ENCODE data around the gene FLNB. TPM values are rescaled to one million over a fixed set of nuclear protein-coding genes. Genes with fewer than 3 reads are reported as not detected.
A peak's percentile ranks its signal among the peaks of the same experiment; 100 is the strongest.

The FLNB gene
- total RNA-seq, 1 experiment from 2014 or later, result 83.4 TPM

GRCh38 chr3:58120075-58120812 is 112.0 kb downstream of the FLNB start:
- Mint-ChIP-seq H3K27me3 (ENCODE audit: low read depth) (no peaks in the 10 kb centered on the region; the same call in 1 of the 2 replicates), H3K27ac (peak overlapping the region in 1 of 3 experiments; percentile 50; a peak in 2 of 7 replicates), H3K4me3 (no peak overlapping the region), H3K4me1 (no peaks in the 10 kb centered on the region), H3K36me3 (ENCODE audit: insufficient read depth in 1 of 3, low read depth in 3 of 3) (peaks cover 50 to 84% (median 72%) of the 10 kb centered on the region in 3 experiments), H3K9me3 (no peaks in the 10 kb centered on the region)
- no peaks in the 10 kb centered on the region for H4K20me1 ChIP-seq (ENCODE audit: control insufficient read depth, insufficient read depth, insufficient read length)
- H3K27me3 ChIP-seq (ENCODE audit: insufficient read depth, low read length), result no peaks in the 10 kb centered on the region
- no peak overlapping the region for H2BK120ac ChIP-seq (ENCODE audit: low read depth, low read length, poor library complexity, severe bottlenecking)
- no peak for TF ChIP-seq CTCF (conservative IDR thresholded peaks at IDR 0.05)
- no peak overlapping the region for H2AK5ac ChIP-seq (ENCODE audit: insufficient read length, low read length)
- H3K79me2 ChIP-seq (ENCODE audit: insufficient read depth, low read length), result no peaks in the 10 kb centered on the region
- H3K27ac ChIP-seq (ENCODE audit: insufficient read length, low read depth, low read length), result no peak overlapping the region
- no peak overlapping the region for H3K9ac ChIP-seq (ENCODE audit: extremely low read depth, insufficient read length, low read length)
- no peak overlapping the region for H3K4ac ChIP-seq (ENCODE audit: low read depth, low read length)
- no peak overlapping the region for H2BK20ac ChIP-seq (ENCODE audit: low read depth, low read length, poor library complexity, severe bottlenecking)
- no peaks in the 10 kb centered on the region for H3K23me2 ChIP-seq (ENCODE audit: insufficient read length, low read depth, low read length, poor library complexity, severe bottlenecking)
- no peak overlapping the region for H4K8ac ChIP-seq (replicated peaks; ENCODE audit: insufficient read length, low read depth, low read length)
- H3K56ac ChIP-seq (ENCODE audit: insufficient read length, low read depth, low read length), result no peak overlapping the region
- no peak overlapping the region for H3K14ac ChIP-seq (ENCODE audit: insufficient read depth, low read length)
- H3K4me1 ChIP-seq (ENCODE audit: insufficient read depth, low read length), result no peaks in the 10 kb centered on the region
- H2BK5ac ChIP-seq (ENCODE audit: insufficient read length, low read length), result no peak overlapping the region
- no peak overlapping the region for H2BK12ac ChIP-seq (ENCODE audit: insufficient read length, low read depth, low read length)
- H3K9me3 ChIP-seq (ENCODE audit: control insufficient read depth, low read depth, low read length), result no peaks in the 10 kb centered on the region
- H2BK15ac ChIP-seq (ENCODE audit: low read depth, low read length), result no peak overlapping the region
- H4K5ac ChIP-seq (ENCODE audit: insufficient read length, low read depth, low read length), result no peak overlapping the region
- no peak overlapping the region for H3T11ph ChIP-seq (ENCODE audit: low read length)
- H3K18ac ChIP-seq (ENCODE audit: insufficient read length, low read depth, low read length), result no peak overlapping the region
- H3K23ac ChIP-seq (ENCODE audit: insufficient read length, low read depth, low read length), result no peak overlapping the region
- H2AFZ ChIP-seq (ENCODE audit: low read length), result no peak overlapping the region
- H3K79me1 ChIP-seq (ENCODE audit: insufficient read depth, low read depth, low read length, poor library complexity, severe bottlenecking), result no peaks in the 10 kb centered on the region
- no peak for DNase-seq
- no peak overlapping the region for H4K91ac ChIP-seq (ENCODE audit: insufficient read length, low read depth, low read length)
- WGBS (ENCODE audit: extremely low coverage, insufficient read length, low lambda C conversion rate), result no CpG with 5 or more reads among the region's 10 CpGs
- H3K4me2 ChIP-seq (ENCODE audit: insufficient read depth, insufficient read length, low read length), result no peak overlapping the region

All from H9 (cell line).